IMR-90 (cell line): ENCODE measurements around the gene NWD2. TPM values are rescaled to one million over a fixed set of nuclear protein-coding genes. Genes with fewer than 3 reads are reported as not detected.

Source experiments
- ATAC-seq: fragments of 200-7000 bp; cut with Tn5 transposase; 2 replicates; pipeline ENCODE4 v1.9.1; 2020; ENCODE audit warnings: low read depth, mild to moderate bottlenecking, moderate library complexity
- BruUV-seq: library from RNA; stranded (reverse); fragments of 400-500 nt; replicated peaks from 2 replicates; lab custom pipeline; 2021; lab: Mats Ljungman, UMichigan
- CTCF ChIA-PET: fragments of 300-600 bp; formaldehyde crosslinking; extraction: SDS; loops from one replicate; lab custom pipeline; 2021; ENCODE audit warnings: antibody characterized with exemption; lab: Yijun Ruan, JAX
- POLR2A ChIA-PET: fragments of 300-600 bp; sonication (Branson Sonifier 250); formaldehyde crosslinking; loops from one replicate; lab custom pipeline; 2022; ENCODE audit warnings: antibody characterized with exemption; ENCODE audit not compliant: unreplicated experiment; lab: Charles Lee
- DNase-seq: peaks from one replicate; pipeline ENCODE4 v3.0.0; 2013
- H2AFZ ChIP-seq: replicated peaks from 2 replicates; pipeline ENCODE3; 2013; ENCODE audit warnings: low read length, mild to moderate bottlenecking; ENCODE audit not compliant: poor library complexity
- H2AK5ac ChIP-seq: 2 replicates; pipeline ENCODE4 v1.6.1; 2013; ENCODE audit warnings: low read depth, low read length, inconsistent platforms
- H2AK9ac ChIP-seq: replicated peaks from 2 replicates; pipeline ENCODE3; 2013; ENCODE audit warnings: mild to moderate bottlenecking, low read depth, low read length, moderate library complexity; ENCODE audit not compliant: poor library complexity
- H2BK120ac ChIP-seq: 2 replicates; pipeline ENCODE4 v1.6.1; 2013; ENCODE audit warnings: low read depth, low read length, inconsistent platforms
- H2BK15ac ChIP-seq: 3 replicates; pipeline ENCODE4 v1.6.1; 2013; ENCODE audit warnings: low read depth, low read length, inconsistent platforms
- H2BK20ac ChIP-seq: 2 replicates; pipeline ENCODE4 v1.6.1; 2013; ENCODE audit warnings: low read depth, mild to moderate bottlenecking, inconsistent platforms, low read length, moderate library complexity
- H2BK5ac ChIP-seq: 2 replicates; pipeline ENCODE4 v1.6.1; 2013; ENCODE audit warnings: mild to moderate bottlenecking, low read depth, low read length, inconsistent platforms; ENCODE audit not compliant: poor library complexity, severe bottlenecking
- H3K14ac ChIP-seq: replicated peaks from 2 replicates; pipeline ENCODE4 v1.6.1; 2013; ENCODE audit warnings: low read depth, low read length, inconsistent platforms
- H3K18ac ChIP-seq: 2 replicates; pipeline ENCODE4 v1.6.1; 2013; ENCODE audit warnings: low read depth, low read length, control low read depth
- H3K23ac ChIP-seq: 2 replicates; pipeline ENCODE4 v1.6.1; 2013; ENCODE audit warnings: low read depth, low read length, inconsistent platforms
- H3K27ac ChIP-seq: 2 replicates; pipeline ENCODE4 v1.5.1; 2013; ENCODE audit warnings: mild to moderate bottlenecking, control low read depth, low read length; ENCODE audit not compliant: insufficient read depth
- H3K27me3 ChIP-seq: 2 replicates; pipeline ENCODE4 v1.6.1; 2013; ENCODE audit warnings: low read length; ENCODE audit not compliant: control insufficient read depth, insufficient read depth
- H3K36me3 ChIP-seq: 2 replicates; pipeline ENCODE4 v1.6.1; 2013; ENCODE audit warnings: low read length, mixed read lengths; ENCODE audit not compliant: control insufficient read depth, insufficient read depth
- H3K4ac ChIP-seq: 2 replicates; pipeline ENCODE4 v1.6.1; 2013; ENCODE audit warnings: low read depth, low read length, inconsistent platforms
- H3K4me1 ChIP-seq: 2 replicates; pipeline ENCODE4 v1.6.1; 2013; ENCODE audit warnings: low read length, mixed read lengths; ENCODE audit not compliant: control insufficient read depth, insufficient read depth
- H3K4me2 ChIP-seq: 2 replicates; pipeline ENCODE4 v1.6.1; 2013; ENCODE audit warnings: low read depth, mild to moderate bottlenecking, control low read depth, low read length, moderate library complexity
- H3K4me3 ChIP-seq: 2 replicates; pipeline ENCODE4 v1.5.1; 2013; ENCODE audit warnings: low read depth, mild to moderate bottlenecking, control low read depth, low read length, moderate library complexity; ENCODE audit not compliant: insufficient read depth
- H3K56ac ChIP-seq: 2 replicates; pipeline ENCODE4 v1.6.1; 2013; ENCODE audit warnings: low read length, inconsistent platforms; ENCODE audit not compliant: insufficient read depth; ENCODE audit errors: extremely low read depth
- H3K79me1 ChIP-seq, 2 experiments: 2 replicates each; pipeline ENCODE4 v1.6.1; 2013; ENCODE audit warnings: low read length in 2 of 2, inconsistent platforms in 1 of 2, low read depth in 1 of 2
- H3K9ac ChIP-seq: 2 replicates; pipeline ENCODE4 v1.6.1; 2013; ENCODE audit warnings: low read depth, low read length, control low read depth
- H3K9me1 ChIP-seq: 2 replicates; pipeline ENCODE4 v1.6.1; 2013; ENCODE audit warnings: low read length, inconsistent platforms; ENCODE audit not compliant: insufficient read depth
- H3K9me3 ChIP-seq: 2 replicates; pipeline ENCODE4 v1.6.1; 2013; ENCODE audit warnings: low read length; ENCODE audit not compliant: control insufficient read depth, insufficient read depth
- H4K20me1 ChIP-seq: 2 replicates; pipeline ENCODE4 v1.6.1; 2013; ENCODE audit warnings: low read length, inconsistent platforms; ENCODE audit not compliant: insufficient read depth
- H4K5ac ChIP-seq: 2 replicates; pipeline ENCODE4 v1.6.1; 2013; ENCODE audit warnings: mild to moderate bottlenecking, low read depth, low read length, control low read depth
- H4K8ac ChIP-seq, 2 experiments: 2 replicates each; pipeline ENCODE4 v1.6.1; 2013; ENCODE audit warnings: low read depth in 2 of 2, low read length in 2 of 2, control low read depth in 1 of 2, inconsistent platforms in 1 of 2
- H4K91ac ChIP-seq: 2 replicates; pipeline ENCODE4 v1.6.1; 2013; ENCODE audit warnings: low read depth, low read length, inconsistent platforms; ENCODE audit not compliant: insufficient read depth
- BHLHE40 ChIP-seq: fragments of 150-350 bp; IDR thresholded peaks from 2 replicates; pipeline ENCODE4 v1.6.1; 2016; ENCODE audit warnings: mild to moderate bottlenecking, low read depth, low read length
- CEBPB ChIP-seq: IDR thresholded peaks from 2 replicates; pipeline ENCODE4 v1.6.1; 2012; ENCODE audit warnings: low read depth, low read length, improper control_type of control experiment
- CHD1 ChIP-seq: IDR thresholded peaks from 2 replicates; pipeline ENCODE4 v1.6.1; 2012; ENCODE audit warnings: low read depth, low read length, improper control_type of control experiment
- ELK1 ChIP-seq: fragments of 150-350 bp; IDR thresholded peaks from 2 replicates; pipeline ENCODE4 v1.6.1; 2016; ENCODE audit warnings: low read depth, mild to moderate bottlenecking, low read length, moderate library complexity, borderline replicate concordance
- FOS ChIP-seq: fragments of 150-350 bp; IDR thresholded peaks from 2 replicates; pipeline ENCODE4 v1.6.1; 2016; ENCODE audit warnings: low read depth, low read length
- MAFK ChIP-seq: IDR thresholded peaks from 2 replicates; pipeline ENCODE4 v1.6.1; 2012; ENCODE audit warnings: low read depth, low read length, improper control_type of control experiment
- MAZ ChIP-seq: IDR thresholded peaks from 2 replicates; pipeline ENCODE4 v1.6.1; 2012; ENCODE audit warnings: low read depth, mild to moderate bottlenecking, low read length, improper control_type of control experiment, moderate library complexity, borderline replicate concordance
- MXI1 ChIP-seq: IDR thresholded peaks from 2 replicates; pipeline ENCODE4 v1.6.1; 2012; ENCODE audit warnings: low read depth, mild to moderate bottlenecking, low read length, moderate library complexity, borderline replicate concordance
- NFE2L2 ChIP-seq: fragments of 150-350 bp; IDR thresholded peaks from 2 replicates; pipeline ENCODE4 v1.6.1; 2016; ENCODE audit warnings: low read depth, mild to moderate bottlenecking, low read length
- RAD21 ChIP-seq: IDR thresholded peaks from 2 replicates; pipeline ENCODE4 v1.6.1; 2012; ENCODE audit warnings: low read length, improper control_type of control experiment
- RCOR1 ChIP-seq: IDR thresholded peaks from 2 replicates; pipeline ENCODE4 v1.6.1; 2012; ENCODE audit warnings: mild to moderate bottlenecking, low read length, improper control_type of control experiment; ENCODE audit not compliant: insufficient replicate concordance
- RFX5 ChIP-seq: IDR thresholded peaks from 2 replicates; pipeline ENCODE4 v1.8.0; 2012; ENCODE audit warnings: low read depth, mild to moderate bottlenecking, low read length, moderate library complexity
- SMC3 ChIP-seq: fragments of 150-350 bp; IDR thresholded peaks from 2 replicates; pipeline ENCODE4 v1.6.1; 2016; ENCODE audit warnings: low read depth, mild to moderate bottlenecking, antibody characterized with exemption, low read length, moderate library complexity
- USF2 ChIP-seq: fragments of 150-350 bp; IDR thresholded peaks from 2 replicates; pipeline ENCODE4 v1.6.1; 2017; ENCODE audit warnings: mild to moderate bottlenecking, antibody characterized with exemption, low read length, low read depth
- WGBS, 2 experiments: methylation state at CpG; one replicate each; pipeline versions ENCODE4 v1.1.5 to v1.1.7; 2013; ENCODE audit warnings: missing lambda C conversion rate in 2 of 2; ENCODE audit not compliant: insufficient read length in 1 of 2; ENCODE audit errors: extremely low coverage in 2 of 2; 5-methylcytosine and 5-hydroxymethylcytosine counted together
- dilution Hi-C: fragments of 300-500 bp; cut with HindIII; formaldehyde crosslinking; loops from one replicate; pipeline ENCODE4 v1.14.3; 2018; ENCODE audit warnings: low sequenced_read_pairs; ENCODE audit not compliant: unreplicated experiment
- in situ Hi-C: fragments of 300-500 bp; cut with MboI; formaldehyde crosslinking; loops from 3 replicates; pipeline ENCODE4 v1.14.3; 2019; ENCODE audit warnings: low sequenced_read_pairs, inconsistent platforms, mixed read lengths
- intact Hi-C: fragments of 100-400 bp; cut with micrococcal nuclease; formaldehyde crosslinking; loops from 2 replicates; pipeline ENCODE4 v1.10.0; 2022
- polyA plus RNA-seq, 3 experiments: library from polyadenylated mRNA; depleted of rRNA; stranded (reverse); fragments of >200 nt; gene quantifications; 2 replicates each; pipeline ENCODE4 v1.2.3, GENCODE V29; 2012; ENCODE audit warnings: low replicate concordance in 1 of 3
- total RNA-seq: library from RNA; depleted of rRNA; stranded (reverse); fragments of >200 nt; gene quantifications from 2 replicates; pipeline ENCODE4 v1.2.3, GENCODE V29; 2012
- TF ChIP-seq, protein P1 (sequence below): conservative IDR thresholded peaks from 2 replicates; pipeline ENCODE4 v1.5.1; 2012; ENCODE audit warnings: mild to moderate bottlenecking, low read depth, low read length, improper control_type of control experiment

Gene NWD2
- total and polyA plus RNA-seq, 2 of the 4 experiments (the other 2 are of a cell fraction) = not detected

DNA sequence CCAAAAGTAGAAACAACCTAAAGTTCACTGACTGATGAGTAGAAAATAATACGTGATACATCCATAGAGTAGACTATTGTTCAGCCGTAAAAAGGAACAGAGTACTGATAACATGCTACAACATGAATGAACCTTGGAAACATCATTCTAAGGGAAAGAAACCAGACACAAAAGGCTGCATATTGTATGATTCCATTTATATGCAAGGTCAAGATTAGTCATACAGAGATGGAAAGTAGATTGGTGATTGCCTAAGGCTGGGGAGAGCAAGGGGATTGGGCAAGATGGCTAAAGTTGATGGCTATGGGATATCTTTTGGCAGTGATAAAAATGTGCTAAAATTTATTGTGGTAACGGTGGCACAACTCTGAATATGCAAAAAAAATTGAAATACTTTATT, 232.6 kb downstream of the NWD2 start:
- H3K14ac ChIP-seq = no peak overlapping the region
- CTCF ChIA-PET = no interaction called here

More for the DNA sequence above, 232.6 kb downstream of the NWD2 start:
- in situ Hi-C loops = no loop called here
- Histone ChIP-seq H3K18ac (no peak overlapping the region), H3K79me1 (no peaks in the 10 kb centered on the region), H2BK5ac (no peak overlapping the region), H3K9me3 (no peaks in the 10 kb centered on the region), H3K9me1 (no peaks in the 10 kb centered on the region), H3K27ac (no peak overlapping the region), H2AK9ac (no peak overlapping the region), H2AK5ac (no peak overlapping the region), H3K4me3 (no peak overlapping the region), H4K20me1 (no peaks in the 10 kb centered on the region), H4K8ac (no peak overlapping the region), H2BK20ac (no peak overlapping the region), H4K91ac (no peak overlapping the region), H3K23ac (no peak overlapping the region), H3K9ac (no peak overlapping the region), H2BK120ac (no peak overlapping the region), H3K4me2 (no peak overlapping the region), H3K27me3 (no peaks in the 10 kb centered on the region), H3K4ac (no peak overlapping the region), H2BK15ac (no peak overlapping the region), H2AFZ (no peak overlapping the region), H4K5ac (no peak overlapping the region), H3K4me1 (no peaks in the 10 kb centered on the region), H3K36me3 (no peaks in the 10 kb centered on the region), H3K56ac (no peak overlapping the region)
- intact Hi-C loops = no loop called here
- dilution Hi-C loops = no loop called here
- POLR2A ChIA-PET = no interaction called here
- no CpG with 5 or more reads among the region's 3 CpGs for WGBS, 2 experiments
- BruUV-seq = no TSS peak
- TF ChIP-seq BHLHE40 = no peak
- TF ChIP-seq CEBPB = no peak
- no peak for TF ChIP-seq RCOR1
- no peak for TF ChIP-seq MAZ
- TF ChIP-seq SMC3 = no peak
- TF ChIP-seq ELK1 = no peak
- TF ChIP-seq, protein P1, sequence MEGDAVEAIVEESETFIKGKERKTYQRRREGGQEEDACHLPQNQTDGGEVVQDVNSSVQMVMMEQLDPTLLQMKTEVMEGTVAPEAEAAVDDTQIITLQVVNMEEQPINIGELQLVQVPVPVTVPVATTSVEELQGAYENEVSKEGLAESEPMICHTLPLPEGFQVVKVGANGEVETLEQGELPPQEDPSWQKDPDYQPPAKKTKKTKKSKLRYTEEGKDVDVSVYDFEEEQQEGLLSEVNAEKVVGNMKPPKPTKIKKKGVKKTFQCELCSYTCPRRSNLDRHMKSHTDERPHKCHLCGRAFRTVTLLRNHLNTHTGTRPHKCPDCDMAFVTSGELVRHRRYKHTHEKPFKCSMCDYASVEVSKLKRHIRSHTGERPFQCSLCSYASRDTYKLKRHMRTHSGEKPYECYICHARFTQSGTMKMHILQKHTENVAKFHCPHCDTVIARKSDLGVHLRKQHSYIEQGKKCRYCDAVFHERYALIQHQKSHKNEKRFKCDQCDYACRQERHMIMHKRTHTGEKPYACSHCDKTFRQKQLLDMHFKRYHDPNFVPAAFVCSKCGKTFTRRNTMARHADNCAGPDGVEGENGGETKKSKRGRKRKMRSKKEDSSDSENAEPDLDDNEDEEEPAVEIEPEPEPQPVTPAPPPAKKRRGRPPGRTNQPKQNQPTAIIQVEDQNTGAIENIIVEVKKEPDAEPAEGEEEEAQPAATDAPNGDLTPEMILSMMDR = no peak
- TF ChIP-seq FOS = no peak
- TF ChIP-seq CHD1 = no peak
- no peak for TF ChIP-seq RFX5
- no peak for TF ChIP-seq MXI1
- no peak for TF ChIP-seq USF2
- no peak for TF ChIP-seq RAD21
- no peak for TF ChIP-seq NFE2L2
- no peak for TF ChIP-seq MAFK
- ATAC-seq (no peak), DNase-seq (no peak)
